T-helper 1 cell treated with Interleukin-12 subunit alpha and Interleukin-12 subunit beta and Interleukin-4 antibody, amounts not matched to agents 30 μg/mL and 1 μg/mL, for 36 hours (primary cell): ENCODE measurements around the gene IRF4.

ENCODE experiments used
- H3K27ac Mint-ChIP-seq: one replicate; pipeline ENCODE4 v1.8.0; 2021; ENCODE audit warnings: mild to moderate bottlenecking, mixed read lengths
- H3K27me3 Mint-ChIP-seq: one replicate; pipeline ENCODE4 v1.8.0; 2021; ENCODE audit warnings: low read depth, mixed read lengths
- H3K36me3 Mint-ChIP-seq: one replicate; pipeline ENCODE4 v1.8.0; 2021; ENCODE audit warnings: low read depth, mixed read lengths
- H3K4me1 Mint-ChIP-seq: one replicate; pipeline ENCODE4 v1.8.0; 2021; ENCODE audit warnings: low read depth, mixed read lengths
- H3K4me3 Mint-ChIP-seq: one replicate; pipeline ENCODE4 v1.8.0; 2021; ENCODE audit warnings: mild to moderate bottlenecking, moderate library complexity, mixed read lengths
- H3K9me3 Mint-ChIP-seq: one replicate; pipeline ENCODE4 v1.8.0; 2021; ENCODE audit warnings: mixed read lengths

IRF4 gene

DNA sequence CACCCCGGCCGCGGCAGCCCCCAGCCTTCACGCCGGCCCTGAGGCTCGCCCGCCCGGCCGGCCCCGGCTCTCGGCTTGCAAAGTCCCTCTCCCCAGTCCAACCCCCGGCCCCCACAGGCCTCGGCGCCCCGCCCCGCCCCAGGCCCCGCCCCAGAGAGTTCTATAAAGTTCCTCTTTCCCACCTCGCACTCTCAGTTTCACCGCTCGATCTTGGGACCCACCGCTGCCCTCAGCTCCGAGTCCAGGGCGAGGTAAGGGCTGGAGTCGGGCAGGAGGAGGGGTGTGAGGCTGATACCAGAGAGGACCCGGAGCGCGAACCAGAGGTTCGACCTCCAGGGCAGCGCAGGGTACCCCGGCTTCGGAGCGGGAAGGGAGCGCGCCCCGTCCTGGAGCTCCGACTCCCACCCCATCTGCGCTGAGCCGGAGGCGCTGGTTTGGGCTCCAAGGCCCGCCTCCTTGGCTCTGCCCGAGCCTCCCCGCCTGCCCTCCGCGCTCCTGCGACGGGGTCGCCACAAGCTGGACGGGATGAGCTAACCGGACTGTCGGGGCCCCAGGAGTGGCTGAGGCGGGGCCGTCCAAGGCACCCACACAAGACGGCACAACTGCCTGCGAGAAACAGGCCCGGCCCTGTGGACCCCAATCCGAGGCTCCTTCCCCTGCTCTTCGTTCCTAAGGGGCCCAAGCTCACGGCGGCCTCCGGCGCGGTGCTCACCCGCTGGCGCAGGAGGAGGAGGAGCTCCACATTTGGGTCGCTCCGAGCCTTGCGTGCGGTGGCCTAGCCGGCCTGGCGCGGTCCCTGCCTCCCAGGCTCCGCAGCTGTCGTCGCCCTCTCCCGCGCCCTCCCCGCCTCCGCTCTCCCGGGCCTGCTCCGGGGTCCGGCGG lies at the start of gene IRF4:
Gene IRF4, plus strand, starts transcription at position 194 of the 882 bp plus-strand sequence. CDS start 1,401 bp downstream, outside the sequence.
- Mint-ChIP-seq H3K9me3 (no peaks in the 10 kb centered on the region), H3K4me1 (peaks cover 48% of the 10 kb centered on the region), H3K27ac (peak within 1 kb of the TSS; percentile 96), H3K36me3 (peaks cover 33% of the 10 kb centered on the region), H3K4me3 (peak within 1 kb of the TSS; percentile 98), H3K27me3 (no peaks in the 10 kb centered on the region)

DNA sequence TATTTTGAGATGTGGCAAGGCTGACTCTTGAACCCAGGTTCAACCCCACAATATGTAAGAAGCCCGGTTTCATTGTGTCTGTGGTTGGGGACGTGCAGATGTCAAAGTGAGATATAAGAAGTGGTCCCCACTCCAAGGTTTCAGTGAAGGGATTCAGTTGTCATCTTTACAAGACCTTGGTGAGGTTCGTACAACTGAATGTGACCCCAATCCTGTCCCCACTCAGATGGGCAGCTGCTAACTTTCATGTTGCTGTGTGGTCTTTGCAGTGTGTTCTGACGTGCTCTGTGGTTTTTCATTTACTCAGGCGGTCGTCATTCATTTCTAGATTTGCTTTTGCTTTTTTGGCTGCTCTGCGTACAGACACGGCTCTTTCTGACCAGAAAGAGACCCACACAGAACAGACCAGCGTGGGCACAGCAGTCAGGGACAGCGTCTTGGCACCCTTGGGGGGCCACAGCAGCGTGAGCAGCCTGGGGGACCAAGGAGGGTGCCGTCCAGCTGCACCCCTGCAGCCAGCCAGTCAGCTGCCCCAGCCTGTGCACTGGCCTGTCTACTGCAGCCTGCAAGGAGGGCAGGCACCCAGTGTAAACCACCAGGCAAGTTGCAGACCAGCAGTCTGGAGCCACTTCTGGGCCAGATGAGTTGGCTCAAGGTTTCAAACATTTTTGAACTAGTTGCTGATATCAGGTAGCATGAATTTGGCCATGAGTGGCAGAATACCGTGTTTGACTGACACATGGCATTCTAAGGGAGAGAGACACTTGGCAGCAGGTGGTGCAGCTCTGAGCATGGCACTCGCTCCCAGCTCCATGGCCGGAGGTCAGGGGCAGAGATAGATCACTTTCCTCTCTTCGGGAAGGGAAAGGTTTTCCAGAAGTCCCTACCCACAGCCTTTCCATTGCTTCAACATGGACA lies 49.4 kb upstream of the IRF4 start:
- Mint-ChIP-seq H3K27ac (no peak overlapping the region), H3K9me3 (no peaks in the 10 kb centered on the region), H3K4me3 (no peak overlapping the region), H3K36me3 (peaks cover 10% of the 10 kb centered on the region), H3K4me1 (peaks cover 33% of the 10 kb centered on the region), H3K27me3 (no peaks in the 10 kb centered on the region)

DNA sequence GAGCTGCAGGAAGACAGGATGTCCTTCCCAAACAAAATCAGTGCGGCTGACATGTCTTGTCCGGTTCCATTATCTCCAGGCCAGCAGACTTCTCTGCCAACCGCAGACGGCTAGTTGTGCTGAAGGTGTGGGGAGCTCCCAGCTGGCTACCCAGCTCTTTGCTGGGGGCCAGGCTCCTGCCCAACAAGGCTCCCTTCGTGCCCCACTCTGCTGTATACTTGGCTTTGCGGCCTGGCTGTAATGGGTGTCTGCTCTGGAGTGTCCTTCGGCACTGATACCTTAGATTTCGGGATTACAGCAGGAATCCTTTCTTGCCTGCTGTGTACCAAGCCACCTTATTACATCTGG lies 48.7 kb upstream of the IRF4 start:
- Mint-ChIP-seq H3K36me3 (peaks cover 10% of the 10 kb centered on the region), H3K9me3 (no peaks in the 10 kb centered on the region), H3K27ac (no peak overlapping the region), H3K27me3 (no peaks in the 10 kb centered on the region), H3K4me1 (peaks cover 27% of the 10 kb centered on the region), H3K4me3 (no peak overlapping the region)

DNA sequence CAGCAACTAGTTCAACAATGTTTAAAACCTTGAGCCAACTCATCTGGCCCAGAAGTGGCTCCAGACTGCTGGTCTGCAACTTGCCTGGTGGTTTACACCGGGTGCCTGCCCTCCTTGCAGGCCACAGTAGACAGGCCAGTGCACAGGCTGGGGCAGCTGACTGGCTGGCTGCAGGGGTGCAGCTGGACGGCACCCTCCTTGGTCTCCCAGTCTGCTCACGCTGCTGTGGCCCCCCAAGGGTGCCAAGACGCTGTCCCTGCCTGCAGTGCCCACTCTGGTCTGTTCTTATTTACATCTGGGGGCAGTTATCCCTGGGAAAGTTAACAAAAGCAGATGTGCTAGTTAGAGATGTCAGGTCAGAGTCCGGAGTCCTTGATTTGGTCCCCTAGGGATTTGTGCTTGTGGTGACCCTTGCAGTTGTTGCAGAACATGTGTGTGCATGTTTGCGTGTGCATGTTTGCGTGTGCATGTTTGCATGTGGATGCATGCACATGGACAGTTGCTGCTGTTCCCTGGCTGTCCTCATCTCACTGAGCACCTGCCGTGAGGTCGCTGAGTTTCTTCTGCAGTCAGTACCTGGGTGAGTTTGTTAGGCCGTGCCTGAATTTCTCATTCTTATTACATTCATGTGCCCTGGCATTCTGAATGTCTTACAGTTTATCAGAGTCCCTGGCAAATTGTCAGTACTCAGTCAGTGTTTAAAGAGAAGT lies 48.2 kb upstream of the IRF4 start:
- Mint-ChIP-seq H3K4me3 (no peak overlapping the region), H3K9me3 (no peaks in the 10 kb centered on the region), H3K27me3 (no peaks in the 10 kb centered on the region), H3K4me1 (peaks cover 23% of the 10 kb centered on the region), H3K27ac (no peak overlapping the region), H3K36me3 (peaks cover 8% of the 10 kb centered on the region)

DNA sequence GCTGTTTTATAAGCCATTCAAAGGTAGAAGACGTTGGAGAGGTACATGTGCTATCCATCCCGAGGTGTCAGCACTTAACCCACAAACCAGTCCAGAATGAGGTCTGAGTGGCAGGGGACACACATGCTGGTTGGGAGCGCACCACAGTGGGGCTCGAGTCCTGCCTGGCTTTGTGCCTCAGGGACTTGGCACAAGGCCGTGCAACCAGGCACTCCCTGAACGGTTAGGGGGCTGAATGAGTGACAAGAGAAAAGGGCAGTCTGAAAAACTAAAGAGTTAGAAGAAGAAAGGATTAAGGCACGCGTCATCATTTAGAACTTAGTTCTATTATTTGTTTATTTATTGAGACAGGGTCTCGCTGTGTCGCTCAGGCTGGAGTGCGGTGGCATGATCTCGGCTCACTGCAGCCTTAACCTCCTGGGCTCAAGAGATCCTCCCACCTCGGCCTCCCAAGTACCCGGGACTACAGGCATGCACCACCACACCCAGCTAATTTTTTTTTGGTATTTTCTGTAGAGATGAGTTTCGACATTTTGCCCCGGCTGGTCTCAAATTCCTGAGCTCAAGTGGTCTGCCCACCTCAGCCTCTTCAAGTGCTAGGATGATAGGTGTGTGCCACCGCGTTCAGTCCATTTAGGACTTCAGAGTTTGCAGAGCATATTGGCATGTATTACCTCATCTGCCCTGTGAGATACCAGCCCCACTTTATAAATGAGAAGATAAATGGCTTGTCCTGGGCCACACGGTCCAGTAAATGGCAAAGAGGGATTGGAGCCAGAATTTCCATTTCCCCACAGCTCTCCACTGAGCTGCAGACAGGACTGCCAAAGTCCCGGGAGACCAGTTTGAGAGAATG lies 47.4 kb upstream of the IRF4 start:
- Mint-ChIP-seq H3K4me1 (peaks cover 18% of the 10 kb centered on the region), H3K36me3 (peaks cover 11% of the 10 kb centered on the region), H3K27me3 (no peaks in the 10 kb centered on the region), H3K4me3 (no peak overlapping the region), H3K27ac (no peak overlapping the region), H3K9me3 (no peaks in the 10 kb centered on the region)

DNA sequence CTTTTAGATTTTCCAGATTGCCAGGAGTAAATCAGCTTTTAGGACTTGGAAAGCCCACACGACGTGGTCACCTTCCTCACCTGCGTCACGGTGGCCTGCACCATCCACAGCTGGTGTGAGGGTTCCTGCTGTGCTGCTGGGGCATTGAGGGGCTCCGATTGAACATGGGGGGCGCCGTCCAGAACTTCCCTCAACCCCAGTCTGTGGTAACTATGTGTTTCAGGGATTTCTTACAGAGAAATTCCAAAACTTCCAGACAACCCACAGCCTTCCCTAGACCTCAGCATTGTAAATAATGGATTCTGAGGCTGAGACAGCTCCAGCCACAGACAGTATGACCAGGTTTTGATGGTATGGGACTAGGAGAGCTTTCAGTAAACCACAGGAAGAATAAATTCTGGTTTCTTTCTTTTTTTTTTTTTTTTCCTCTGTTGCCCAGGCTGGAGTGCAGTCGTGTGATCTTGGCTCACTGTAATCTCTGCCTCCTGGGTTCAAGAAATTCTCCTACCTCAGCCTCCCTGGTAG lies 46.7 kb upstream of the IRF4 start:
- Mint-ChIP-seq H3K27ac (no peak overlapping the region), H3K27me3 (no peaks in the 10 kb centered on the region), H3K36me3 (peaks cover 11% of the 10 kb centered on the region), H3K9me3 (no peaks in the 10 kb centered on the region), H3K4me1 (peaks cover 11% of the 10 kb centered on the region), H3K4me3 (no peak overlapping the region)

DNA sequence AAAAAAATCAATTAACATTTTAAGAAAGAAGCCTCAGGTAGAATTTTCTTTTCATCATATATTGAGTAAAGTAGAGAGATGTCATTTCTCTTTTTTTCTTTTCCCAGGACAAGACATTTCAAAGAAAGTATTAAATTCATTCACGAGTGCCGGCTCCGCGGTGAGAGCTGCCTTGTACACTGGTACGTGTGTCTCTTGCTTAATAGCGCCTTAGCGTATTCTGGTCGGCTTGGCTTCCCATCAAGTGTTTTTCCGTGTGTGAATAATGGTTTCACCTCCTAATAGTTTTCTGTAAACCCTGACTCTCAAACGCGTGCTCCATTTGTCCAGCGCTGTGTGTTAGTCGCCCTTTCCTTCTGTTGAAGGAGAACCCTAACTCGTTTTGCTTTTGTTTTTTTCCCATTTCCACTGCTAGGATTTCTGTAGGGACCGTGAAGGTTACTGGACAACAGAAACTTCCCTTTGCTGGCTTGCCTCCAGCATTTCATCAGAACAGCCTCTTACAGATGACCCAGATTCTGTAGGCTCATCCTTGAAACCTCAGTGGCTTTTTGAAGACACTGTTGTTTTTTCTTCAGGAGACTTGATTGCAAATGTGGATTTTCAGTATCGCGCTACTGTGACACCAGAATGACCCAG lies 45.7 kb upstream of the IRF4 start:
- no peak overlapping the region for H3K4me3 Mint-ChIP-seq
- H3K9me3 Mint-ChIP-seq: no peaks in the 10 kb centered on the region
- no peaks in the 10 kb centered on the region for H3K27me3 Mint-ChIP-seq
- H3K36me3 Mint-ChIP-seq: peaks cover 10% of the 10 kb centered on the region
- H3K4me1 Mint-ChIP-seq: peaks cover 3% of the 10 kb centered on the region
- no peak overlapping the region for H3K27ac Mint-ChIP-seq

DNA sequence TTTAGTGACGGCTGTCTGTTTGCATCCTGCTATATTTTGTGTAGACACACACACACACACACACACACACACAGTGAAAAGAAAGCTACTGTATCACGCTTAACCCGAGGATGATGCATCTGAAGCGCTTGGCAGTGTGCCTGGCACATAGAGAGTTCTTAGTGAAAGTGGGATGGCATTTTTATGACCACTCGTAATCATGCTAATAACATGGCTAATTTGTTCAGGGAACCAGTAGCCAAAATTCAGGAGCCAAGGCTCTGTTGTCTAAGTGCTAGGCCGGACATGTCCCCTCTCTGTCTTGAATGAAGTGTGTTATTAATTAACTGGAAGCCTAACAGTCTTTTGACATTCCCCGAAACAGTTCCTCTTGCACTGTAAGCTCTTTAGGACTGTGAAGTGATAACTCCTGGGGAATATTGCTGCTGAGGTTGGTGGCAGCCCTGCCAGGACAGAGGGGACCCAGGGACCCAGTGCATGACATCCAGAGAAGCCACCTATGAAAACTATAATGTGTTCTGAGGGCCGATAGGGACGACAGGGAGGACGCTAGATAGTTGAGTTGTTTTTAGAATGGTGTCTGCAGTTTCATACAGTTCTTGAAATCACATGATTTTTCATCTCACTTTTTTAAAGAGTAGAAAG lies 45.0 kb upstream of the IRF4 start:
- H3K4me1 Mint-ChIP-seq: peaks cover 1% of the 10 kb centered on the region
- no peak overlapping the region for H3K4me3 Mint-ChIP-seq
- H3K36me3 Mint-ChIP-seq: peaks cover 10% of the 10 kb centered on the region

DNA sequence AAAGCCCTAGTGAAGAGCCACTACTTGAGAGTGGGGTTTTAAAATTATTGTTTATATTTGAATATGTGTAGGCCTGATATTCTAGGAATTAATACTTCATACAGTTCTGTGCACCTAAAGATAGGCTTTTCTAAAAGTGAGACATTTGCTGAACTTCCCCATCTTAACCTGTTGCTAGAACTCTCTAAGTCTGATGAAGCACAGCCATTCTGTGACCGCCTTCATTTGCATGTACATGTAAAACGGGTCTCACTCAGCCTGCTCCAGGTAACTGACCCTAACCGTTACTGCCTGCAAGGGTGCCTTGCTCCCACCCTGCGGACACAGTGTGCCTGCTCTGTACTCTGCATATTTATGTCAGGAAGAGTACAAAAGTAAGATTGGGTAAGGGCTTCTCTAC lies 44.3 kb upstream of the IRF4 start:
- H3K36me3 Mint-ChIP-seq: peaks cover 10% of the 10 kb centered on the region

More for the DNA sequence above, 45.0 kb upstream of the IRF4 start:
- no peaks in the 10 kb centered on the region for H3K9me3 Mint-ChIP-seq
- no peaks in the 10 kb centered on the region for H3K27me3 Mint-ChIP-seq
- H3K27ac Mint-ChIP-seq: no peak overlapping the region

DNA sequence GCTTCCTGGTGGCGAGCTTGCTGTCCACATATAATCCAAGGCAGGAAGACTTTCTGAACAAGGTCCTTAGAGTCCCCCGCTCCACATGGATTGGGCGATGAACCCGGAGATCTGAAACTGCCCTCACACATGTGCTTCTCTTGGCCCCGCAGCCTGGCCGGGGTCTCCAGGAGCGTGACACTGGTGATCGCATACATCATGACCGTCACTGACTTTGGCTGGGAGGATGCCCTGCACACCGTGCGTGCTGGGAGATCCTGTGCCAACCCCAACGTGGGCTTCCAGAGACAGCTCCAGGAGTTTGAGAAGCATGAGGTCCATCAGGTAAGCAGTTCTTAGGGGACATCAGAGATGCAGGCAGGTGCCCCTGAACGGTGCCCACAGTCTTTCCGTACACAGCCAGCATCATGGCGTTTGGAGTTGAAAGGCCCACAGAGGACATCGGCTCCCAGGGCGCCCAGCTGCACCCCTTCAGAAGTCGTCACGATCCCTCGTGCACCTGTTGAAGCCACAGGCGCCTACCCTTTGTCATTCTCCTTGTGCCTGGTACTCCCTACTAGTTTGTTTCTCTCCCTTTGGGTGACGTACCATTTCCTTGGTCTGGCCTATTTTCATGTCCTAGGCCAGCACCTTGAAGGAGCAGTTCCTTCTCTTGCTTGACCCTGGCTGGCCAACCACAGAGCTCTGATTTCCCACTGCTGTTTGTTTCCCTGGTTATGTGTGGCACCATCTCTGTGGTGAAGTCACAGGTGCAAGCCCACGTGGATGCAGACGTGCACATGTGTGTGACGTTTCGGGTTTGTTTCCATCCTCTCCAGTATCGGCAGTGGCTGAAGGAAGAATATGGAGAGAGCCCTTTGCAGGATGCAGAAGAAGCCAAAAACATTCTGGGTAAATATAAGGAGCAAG lies 43.3 kb upstream of the IRF4 start:
- Mint-ChIP-seq H3K4me3 (no peak overlapping the region), H3K4me1 (no peaks in the 10 kb centered on the region), H3K27me3 (no peaks in the 10 kb centered on the region), H3K27ac (no peak overlapping the region), H3K36me3 (peaks cover 10% of the 10 kb centered on the region), H3K9me3 (no peaks in the 10 kb centered on the region)

More for the DNA sequence above, 44.3 kb upstream of the IRF4 start:
- Mint-ChIP-seq H3K4me1 (no peaks in the 10 kb centered on the region), H3K4me3 (no peak overlapping the region), H3K27me3 (no peaks in the 10 kb centered on the region), H3K9me3 (no peaks in the 10 kb centered on the region), H3K27ac (no peak overlapping the region)

DNA sequence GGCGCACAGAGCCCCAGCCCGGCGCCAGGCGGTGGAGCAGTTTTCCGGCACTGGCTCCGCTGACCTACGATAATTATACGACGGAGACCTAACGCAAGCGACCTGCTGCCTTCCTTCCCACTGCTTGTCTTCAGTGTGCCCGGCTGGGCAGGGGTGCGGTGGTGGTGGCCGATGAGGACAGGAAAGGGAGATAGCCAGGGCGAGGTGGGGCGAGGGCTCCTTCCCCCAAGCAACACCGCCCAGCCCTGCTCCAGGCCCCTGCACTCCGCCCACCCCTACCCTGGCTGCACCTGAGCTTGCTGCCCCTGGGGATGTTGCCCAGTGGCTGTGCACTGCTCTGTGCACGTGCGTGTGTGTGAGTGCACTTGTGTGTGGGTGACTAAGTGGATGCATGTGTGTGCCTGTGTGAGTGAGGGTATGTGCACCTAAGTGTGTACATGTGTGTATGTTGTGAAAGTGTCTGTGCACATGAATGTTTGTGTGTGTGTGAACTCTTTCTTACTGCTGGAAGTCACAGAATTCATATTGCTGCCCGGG lies 42.6 kb upstream of the IRF4 start:
- Mint-ChIP-seq H3K27ac (no peak overlapping the region), H3K4me3 (no peak overlapping the region)

DNA sequence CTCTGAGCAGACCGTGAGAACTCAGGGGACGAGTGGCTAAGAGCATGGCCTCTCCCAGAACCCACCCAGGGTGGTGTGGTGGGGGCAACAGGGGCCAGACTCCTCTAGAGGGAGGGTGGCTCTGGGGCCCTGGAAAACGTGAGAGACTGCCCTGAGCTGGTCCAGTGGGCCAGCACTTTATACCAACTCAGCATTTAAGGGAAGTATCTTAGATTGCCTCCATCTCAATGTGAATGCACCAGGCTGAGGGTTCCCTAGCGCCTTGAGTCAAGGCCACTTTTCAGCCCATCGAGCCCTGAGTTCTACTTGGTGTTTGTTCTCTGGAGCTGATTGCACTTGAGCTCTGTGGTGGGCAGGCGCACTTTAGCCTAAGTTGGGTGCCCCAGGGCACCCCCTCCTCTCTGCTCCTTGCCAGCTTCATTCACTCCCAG lies 42.0 kb upstream of the IRF4 start:
- Mint-ChIP-seq H3K27ac (no peak overlapping the region), H3K4me3 (no peak overlapping the region), H3K27me3 (no peaks in the 10 kb centered on the region), H3K9me3 (no peaks in the 10 kb centered on the region), H3K4me1 (no peaks in the 10 kb centered on the region), H3K36me3 (peaks cover 5% of the 10 kb centered on the region)

More for the DNA sequence above, 42.6 kb upstream of the IRF4 start:
- H3K36me3 Mint-ChIP-seq: peaks cover 6% of the 10 kb centered on the region
- H3K9me3 Mint-ChIP-seq: no peaks in the 10 kb centered on the region
- no peaks in the 10 kb centered on the region for H3K27me3 Mint-ChIP-seq
- no peaks in the 10 kb centered on the region for H3K4me1 Mint-ChIP-seq
